ENCODE measurements around the gene RSAD1. TPM values are rescaled to one million over a fixed set of nuclear protein-coding genes. Genes with fewer than 3 reads are reported as not detected.

Gene RSAD1
- total RNA-seq, 2 experiments from 2014 or later: 42.7 to 43.5 TPM

GRCh38 chr17:50462446-50462845 lies 16.2 kb upstream of the RSAD1 start:
- POLR2A ChIA-PET: no interaction called here
- no peaks in the 10 kb centered on the region for H3K36me3 Mint-ChIP-seq
- no peak overlapping the region for H3K4me3 Mint-ChIP-seq
- no peak for DNase-seq
- H3K27ac Mint-ChIP-seq: no peak overlapping the region
- no peak for ATAC-seq (ENCODE audit: low read depth)
- H3K4me1 Mint-ChIP-seq: no peaks in the 10 kb centered on the region
- H3K27me3 Mint-ChIP-seq: peaks cover 4% of the 10 kb centered on the region
- H3K9me3 Mint-ChIP-seq: no peaks in the 10 kb centered on the region

- POLR2A ChIA-PET: interaction anchor here (1.0 kb wide), 1 partner anchor 23 kb away, joined by 3 read pairs; no protein-coding TSS in a partner anchor
- no peaks in the 10 kb centered on the region for H3K9me3 Mint-ChIP-seq
- H3K36me3 Mint-ChIP-seq: peaks cover 2% of the 10 kb centered on the region
- H3K4me1 Mint-ChIP-seq: peaks cover 2% of the 10 kb centered on the region
- peaks cover 14% of the 10 kb centered on the region for H3K27me3 Mint-ChIP-seq
- H3K27ac Mint-ChIP-seq: no peak overlapping the region
- ATAC-seq (ENCODE audit: low read depth): no peak
- DNase-seq: no peak
- H3K4me3 Mint-ChIP-seq: no peak overlapping the region
Observed at GRCh38 chr17:50464121-50464520, 14.5 kb upstream of the RSAD1 start.

- POLR2A ChIA-PET: interaction anchor here (1.0 kb wide), 1 partner anchor 24 kb away, joined by 3 read pairs; no protein-coding TSS in a partner anchor
- Mint-ChIP-seq H3K9me3 (no peaks in the 10 kb centered on the region), H3K36me3 (peaks cover 2% of the 10 kb centered on the region), H3K27ac (no peak overlapping the region), H3K4me3 (no peak overlapping the region), H3K4me1 (peaks cover 2% of the 10 kb centered on the region), H3K27me3 (peaks cover 14% of the 10 kb centered on the region)
- ATAC-seq (ENCODE audit: low read depth) (no peak), DNase-seq (no peak)
Observed at GRCh38 chr17:50464736-50465135, 13.9 kb upstream of the RSAD1 start.

- DNase-seq (no peak), ATAC-seq (ENCODE audit: low read depth) (no peak)
- Mint-ChIP-seq H3K4me1 (peaks cover 2% of the 10 kb centered on the region), H3K36me3 (peaks cover 2% of the 10 kb centered on the region), H3K27me3 (peaks cover 14% of the 10 kb centered on the region), H3K4me3 (no peak overlapping the region), H3K9me3 (no peaks in the 10 kb centered on the region), H3K27ac (no peak overlapping the region)
- POLR2A ChIA-PET: interaction anchor here (1.0 kb wide), 1 partner anchor 24 kb away, joined by 3 read pairs; no protein-coding TSS in a partner anchor
Observed at GRCh38 chr17:50465171-50465570, 13.5 kb upstream of the RSAD1 start.

- ATAC-seq (ENCODE audit: low read depth) (no peak), DNase-seq (no peak)
- peaks cover 2% of the 10 kb centered on the region for H3K36me3 Mint-ChIP-seq
- H3K9me3 Mint-ChIP-seq: no peaks in the 10 kb centered on the region
- no peak overlapping the region for H3K27ac Mint-ChIP-seq
- POLR2A ChIA-PET: no interaction called here
- peaks cover 14% of the 10 kb centered on the region for H3K27me3 Mint-ChIP-seq
- peaks cover 2% of the 10 kb centered on the region for H3K4me1 Mint-ChIP-seq
- H3K4me3 Mint-ChIP-seq: no peak overlapping the region
Observed at GRCh38 chr17:50465635-50466034, 13.0 kb upstream of the RSAD1 start.

- ATAC-seq (ENCODE audit: low read depth): no peak
- no peak for DNase-seq
- Mint-ChIP-seq H3K4me1 (peaks cover 6% of the 10 kb centered on the region), H3K36me3 (peaks cover 2% of the 10 kb centered on the region), H3K9me3 (no peaks in the 10 kb centered on the region), H3K27ac (no peak overlapping the region), H3K27me3 (peaks cover 14% of the 10 kb centered on the region), H3K4me3 (no peak overlapping the region)
- POLR2A ChIA-PET: no interaction called here
Observed at GRCh38 chr17:50466371-50467113, 12.1 kb upstream of the RSAD1 start.

GRCh38 chr17:50467114-50467854 lies 11.4 kb upstream of the RSAD1 start:
- DNase-seq (no peak), ATAC-seq (ENCODE audit: low read depth) (no peak)
- no peaks in the 10 kb centered on the region for H3K9me3 Mint-ChIP-seq
- H3K36me3 Mint-ChIP-seq: peaks cover 3% of the 10 kb centered on the region
- no peak overlapping the region for H3K27ac Mint-ChIP-seq
- H3K27me3 Mint-ChIP-seq: peaks cover 14% of the 10 kb centered on the region
- POLR2A ChIA-PET: no interaction called here
- no peak overlapping the region for H3K4me3 Mint-ChIP-seq
- H3K4me1 Mint-ChIP-seq: peaks cover 8% of the 10 kb centered on the region

GRCh38 chr17:50467855-50468303 lies 10.8 kb upstream of the RSAD1 start:
- Mint-ChIP-seq H3K4me1 (peaks cover 8% of the 10 kb centered on the region), H3K27ac (no peak overlapping the region), H3K36me3 (peaks cover 3% of the 10 kb centered on the region), H3K27me3 (peaks cover 14% of the 10 kb centered on the region), H3K4me3 (no peak overlapping the region), H3K9me3 (no peaks in the 10 kb centered on the region)
- ATAC-seq (ENCODE audit: low read depth): no peak
- POLR2A ChIA-PET: no interaction called here
- DNase-seq: no peak

- no peak within 1 kb of the TSS for H3K4me3 Mint-ChIP-seq
- H3K27ac Mint-ChIP-seq: no peak within 1 kb of the TSS
- peaks cover 3% of the 10 kb centered on the region for H3K36me3 Mint-ChIP-seq
- H3K27me3 Mint-ChIP-seq: peaks cover 14% of the 10 kb centered on the region
- H3K4me1 Mint-ChIP-seq: peaks cover 8% of the 10 kb centered on the region
- POLR2A ChIA-PET: no interaction called here
- DNase-seq (no peak), ATAC-seq (ENCODE audit: low read depth) (peak; percentile 32)
- H3K9me3 Mint-ChIP-seq: no peaks in the 10 kb centered on the region
Observed at GRCh38 chr17:50468304-50469207, 10.1 kb upstream of the RSAD1 start, which contains the start of gene CHAD. Gene CHAD (minus strand): TSS chr17:50468880. CDS start chr17:50468813, 67 bp downstream.

- ATAC-seq (ENCODE audit: low read depth) (no peak), DNase-seq (no peak)
- POLR2A ChIA-PET: no interaction called here
- H3K27ac Mint-ChIP-seq: no peak overlapping the region
- peaks cover 8% of the 10 kb centered on the region for H3K4me1 Mint-ChIP-seq
- H3K9me3 Mint-ChIP-seq: no peaks in the 10 kb centered on the region
- peaks cover 3% of the 10 kb centered on the region for H3K36me3 Mint-ChIP-seq
- H3K27me3 Mint-ChIP-seq: peaks cover 14% of the 10 kb centered on the region
- H3K4me3 Mint-ChIP-seq: no peak overlapping the region
Observed at GRCh38 chr17:50469208-50469605, 9.5 kb upstream of the RSAD1 start.

GRCh38 chr17:50469671-50470305 lies 8.9 kb upstream of the RSAD1 start:
- Mint-ChIP-seq H3K4me3 (no peak overlapping the region), H3K27me3 (peaks cover 14% of the 10 kb centered on the region), H3K9me3 (no peaks in the 10 kb centered on the region), H3K36me3 (peaks cover 3% of the 10 kb centered on the region), H3K27ac (no peak overlapping the region), H3K4me1 (peaks cover 8% of the 10 kb centered on the region)
- POLR2A ChIA-PET: interaction anchor here (1.3 kb wide), 1 partner anchor 108 kb away, joined by 3 read pairs; no protein-coding TSS in a partner anchor
- no peak for DNase-seq
- no peak for ATAC-seq (ENCODE audit: low read depth)

- Mint-ChIP-seq H3K36me3 (peaks cover 3% of the 10 kb centered on the region), H3K9me3 (no peaks in the 10 kb centered on the region), H3K27me3 (peaks cover 12% of the 10 kb centered on the region), H3K27ac (no peak overlapping the region), H3K4me1 (peaks cover 8% of the 10 kb centered on the region), H3K4me3 (no peak overlapping the region)
- POLR2A ChIA-PET: interaction anchor here (1.3 kb wide), 1 partner anchor 108 kb away, joined by 3 read pairs; no protein-coding TSS in a partner anchor
- ATAC-seq (ENCODE audit: low read depth) (no peak), DNase-seq (no peak)
Observed at GRCh38 chr17:50470426-50470825, 8.2 kb upstream of the RSAD1 start.

Data from activated naive CD8-positive, alpha-beta T cell treated with anti-CD3 and anti-CD28 coated beads, Interleukin-2, amount 10 ng/mL, durations not matched to agents 7 days and 5 days (primary cell).